ENCODE results near the gene WDR74.

- TF ChIP-seq CTCF (IDR thresholded peaks at IDR 0.05): no peak
- no peak for TF ChIP-seq EZH2 (IDR thresholded peaks at IDR 0.05; ENCODE audit: borderline replicate concordance, insufficient read depth, low read depth, low read length, poor library complexity, severe bottlenecking)
These were observed 2.2 kb upstream of the WDR74 start for GRCh38 chr11:62841361-62842170.
